ENCODE results near the gene PRLH. TPM values are rescaled to one million over a fixed set of nuclear protein-coding genes. Genes with fewer than 3 reads are reported as not detected.
"Not testable (repeated sequence)": the region's sequence is repeated elsewhere in the genome, so short reads cannot be mapped to it uniquely, and the experiment has no call there.

PRLH gene
- total RNA-seq, 1 experiment from 2014 or later = not detected

GRCh38 chr2:237604960-237605359 is 38.6 kb downstream of the PRLH start:
- TF ChIP-seq, protein P1, sequence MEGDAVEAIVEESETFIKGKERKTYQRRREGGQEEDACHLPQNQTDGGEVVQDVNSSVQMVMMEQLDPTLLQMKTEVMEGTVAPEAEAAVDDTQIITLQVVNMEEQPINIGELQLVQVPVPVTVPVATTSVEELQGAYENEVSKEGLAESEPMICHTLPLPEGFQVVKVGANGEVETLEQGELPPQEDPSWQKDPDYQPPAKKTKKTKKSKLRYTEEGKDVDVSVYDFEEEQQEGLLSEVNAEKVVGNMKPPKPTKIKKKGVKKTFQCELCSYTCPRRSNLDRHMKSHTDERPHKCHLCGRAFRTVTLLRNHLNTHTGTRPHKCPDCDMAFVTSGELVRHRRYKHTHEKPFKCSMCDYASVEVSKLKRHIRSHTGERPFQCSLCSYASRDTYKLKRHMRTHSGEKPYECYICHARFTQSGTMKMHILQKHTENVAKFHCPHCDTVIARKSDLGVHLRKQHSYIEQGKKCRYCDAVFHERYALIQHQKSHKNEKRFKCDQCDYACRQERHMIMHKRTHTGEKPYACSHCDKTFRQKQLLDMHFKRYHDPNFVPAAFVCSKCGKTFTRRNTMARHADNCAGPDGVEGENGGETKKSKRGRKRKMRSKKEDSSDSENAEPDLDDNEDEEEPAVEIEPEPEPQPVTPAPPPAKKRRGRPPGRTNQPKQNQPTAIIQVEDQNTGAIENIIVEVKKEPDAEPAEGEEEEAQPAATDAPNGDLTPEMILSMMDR (conservative IDR thresholded peaks at IDR 0.05; ENCODE audit: low read depth, low read length) = peak; percentile 31
- no peak for TF ChIP-seq EZH2 (IDR thresholded peaks at IDR 0.05; ENCODE audit: borderline replicate concordance, low read depth, low read length, poor library complexity, severe bottlenecking)
- no peak for DNase-seq (ENCODE audit: low spot score)
- intact Hi-C loops (cut with micrococcal nuclease; ENCODE audit: unreplicated experiment) = no loop called here
- POLR2A ChIA-PET (ENCODE audit: low non-redundant PET) = no interaction called here
- Histone ChIP-seq H3K9me3 (ENCODE audit: low read depth, low read length, poor library complexity, severe bottlenecking) (no peaks in the 10 kb centered on the region), H3K4me3 (ENCODE audit: low read depth, low read length, poor library complexity, severe bottlenecking) (no peak overlapping the region), H3K27me3 (replicated peaks; ENCODE audit: insufficient read depth, low read depth, low read length, poor library complexity) (no peaks in the 10 kb centered on the region), H3K4me1 (ENCODE audit: insufficient read depth, low read length, poor library complexity, severe bottlenecking) (peaks cover 19% of the 10 kb centered on the region), H3K36me3 (ENCODE audit: insufficient read depth, low read length, poor library complexity, severe bottlenecking) (no peaks in the 10 kb centered on the region), H3K27ac (ENCODE audit: low read depth, low read length, poor library complexity, severe bottlenecking) (no peak overlapping the region)
- CTCF ChIA-PET = no interaction called here
- no TSS peak for BruUV-seq (replicated peaks)

- intact Hi-C loops (cut with micrococcal nuclease; ENCODE audit: unreplicated experiment); DNase-seq (ENCODE audit: low spot score); H3K36me3 ChIP-seq (ENCODE audit: insufficient read depth, low read length, poor library complexity, severe bottlenecking); POLR2A ChIA-PET (ENCODE audit: low non-redundant PET); H3K27me3 ChIP-seq (replicated peaks; ENCODE audit: insufficient read depth, low read depth, low read length, poor library complexity); H3K9me3 ChIP-seq (ENCODE audit: low read depth, low read length, poor library complexity, severe bottlenecking); CTCF ChIA-PET; H3K4me3 ChIP-seq (ENCODE audit: low read depth, low read length, poor library complexity, severe bottlenecking); H3K27ac ChIP-seq (ENCODE audit: low read depth, low read length, poor library complexity, severe bottlenecking); BruUV-seq (replicated peaks): not testable (repeated sequence)
- peaks cover 12% of the 10 kb centered on the region for H3K4me1 ChIP-seq (ENCODE audit: insufficient read depth, low read length, poor library complexity, severe bottlenecking)
Measured at GRCh38 chr2:237606522-237606921, 40.1 kb downstream of the PRLH start.

DNA sequence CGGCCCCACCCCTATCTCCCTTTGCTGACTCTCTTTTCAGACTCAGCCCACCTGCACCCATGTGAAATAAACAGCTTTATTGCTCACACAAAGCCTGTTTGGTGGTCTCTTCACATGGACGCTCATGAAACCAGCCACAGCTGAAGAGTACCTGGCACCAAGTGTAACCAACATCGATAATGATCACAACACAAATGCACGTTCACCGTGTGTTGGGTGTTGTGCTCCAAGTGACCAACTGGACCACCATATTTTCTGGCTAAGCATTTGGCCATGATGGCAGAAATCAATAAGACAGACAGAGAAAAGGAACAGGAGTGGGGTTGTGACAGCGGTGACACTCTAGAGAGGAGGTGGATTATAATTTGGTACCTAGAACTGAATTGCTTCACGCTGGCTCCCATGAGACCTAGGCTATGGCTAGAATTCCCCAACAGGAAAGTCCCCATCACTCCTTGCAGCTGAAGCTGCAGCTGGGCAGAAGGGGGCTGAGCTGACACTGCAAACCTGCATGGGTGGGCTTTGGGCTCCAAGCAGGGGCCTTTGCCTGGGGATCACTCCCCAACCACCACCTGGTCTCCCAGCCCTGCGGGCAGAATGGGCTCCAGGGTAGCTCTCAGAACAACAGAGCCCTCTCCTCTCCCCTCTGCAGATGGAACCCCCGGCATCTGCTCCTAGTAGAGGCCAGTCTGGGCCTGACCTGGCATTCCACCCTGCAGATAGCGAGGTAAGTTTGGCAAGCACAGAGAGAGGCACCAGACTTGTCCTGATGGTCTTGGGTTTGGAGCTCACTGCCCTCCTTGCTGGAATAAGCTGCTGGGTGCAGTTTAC is 46.4 kb downstream of the PRLH start:
- ChIA-PET POLR2A (ENCODE audit: low non-redundant PET) (no interaction called here), CTCF (no interaction called here)
- no peaks in the 10 kb centered on the region for H3K36me3 ChIP-seq (ENCODE audit: insufficient read depth, low read length, poor library complexity, severe bottlenecking)
- no peak overlapping the region for H3K4me3 ChIP-seq (ENCODE audit: low read depth, low read length, poor library complexity, severe bottlenecking)
- no peak for TF ChIP-seq EZH2 (IDR thresholded peaks at IDR 0.05; ENCODE audit: borderline replicate concordance, low read depth, low read length, poor library complexity, severe bottlenecking)
- TF ChIP-seq, protein P1 (conservative IDR thresholded peaks at IDR 0.05; ENCODE audit: low read depth, low read length) = no peak
- BruUV-seq (replicated peaks) = no TSS peak
- no peak overlapping the region for H3K27ac ChIP-seq (ENCODE audit: low read depth, low read length, poor library complexity, severe bottlenecking)
- no peak for DNase-seq (ENCODE audit: low spot score)
- peaks cover 20% of the 10 kb centered on the region for H3K4me1 ChIP-seq (ENCODE audit: insufficient read depth, low read length, poor library complexity, severe bottlenecking)
- no peaks in the 10 kb centered on the region for H3K9me3 ChIP-seq (ENCODE audit: low read depth, low read length, poor library complexity, severe bottlenecking)
- intact Hi-C loops (cut with micrococcal nuclease; ENCODE audit: unreplicated experiment) = no loop called here
- H3K27me3 ChIP-seq (replicated peaks; ENCODE audit: insufficient read depth, low read depth, low read length, poor library complexity) = no peaks in the 10 kb centered on the region

DNA sequence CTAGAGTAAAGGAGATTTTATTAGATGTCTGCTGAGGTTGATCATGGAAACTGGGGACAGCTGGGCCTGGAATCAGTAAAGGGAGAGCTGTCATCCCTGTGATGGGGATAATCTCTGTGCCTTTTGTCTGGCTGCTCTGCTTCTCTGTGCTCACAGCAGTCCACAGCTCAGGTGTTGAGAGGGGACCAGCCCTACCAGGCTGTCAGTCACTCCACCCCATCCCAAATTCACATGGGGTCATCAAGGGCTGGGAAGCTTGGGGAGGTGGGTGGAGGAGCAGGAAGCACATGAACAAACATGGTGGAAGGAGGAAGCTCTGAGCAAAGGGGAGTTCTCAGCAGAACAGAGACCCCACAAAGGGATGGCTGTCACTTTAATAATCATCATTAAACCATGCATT is 47.3 kb downstream of the PRLH start:
- Histone ChIP-seq H3K4me3 (ENCODE audit: low read depth, low read length, poor library complexity, severe bottlenecking) (no peak overlapping the region), H3K27ac (ENCODE audit: low read depth, low read length, poor library complexity, severe bottlenecking) (no peak overlapping the region), H3K9me3 (ENCODE audit: low read depth, low read length, poor library complexity, severe bottlenecking) (no peaks in the 10 kb centered on the region), H3K27me3 (replicated peaks; ENCODE audit: insufficient read depth, low read depth, low read length, poor library complexity) (no peaks in the 10 kb centered on the region), H3K4me1 (ENCODE audit: insufficient read depth, low read length, poor library complexity, severe bottlenecking) (peaks cover 22% of the 10 kb centered on the region), H3K36me3 (ENCODE audit: insufficient read depth, low read length, poor library complexity, severe bottlenecking) (no peaks in the 10 kb centered on the region)
- no peak for DNase-seq (ENCODE audit: low spot score)
- ChIA-PET POLR2A (ENCODE audit: low non-redundant PET) (no interaction called here), CTCF (no interaction called here)
- no peak for TF ChIP-seq EZH2 (IDR thresholded peaks at IDR 0.05; ENCODE audit: borderline replicate concordance, low read depth, low read length, poor library complexity, severe bottlenecking)
- TF ChIP-seq, protein P1 (conservative IDR thresholded peaks at IDR 0.05; ENCODE audit: low read depth, low read length) = no peak
- intact Hi-C loops (cut with micrococcal nuclease; ENCODE audit: unreplicated experiment) = no loop called here
- BruUV-seq (replicated peaks) = no TSS peak
